ENCODE measurements around the gene LGR6.

DNA sequence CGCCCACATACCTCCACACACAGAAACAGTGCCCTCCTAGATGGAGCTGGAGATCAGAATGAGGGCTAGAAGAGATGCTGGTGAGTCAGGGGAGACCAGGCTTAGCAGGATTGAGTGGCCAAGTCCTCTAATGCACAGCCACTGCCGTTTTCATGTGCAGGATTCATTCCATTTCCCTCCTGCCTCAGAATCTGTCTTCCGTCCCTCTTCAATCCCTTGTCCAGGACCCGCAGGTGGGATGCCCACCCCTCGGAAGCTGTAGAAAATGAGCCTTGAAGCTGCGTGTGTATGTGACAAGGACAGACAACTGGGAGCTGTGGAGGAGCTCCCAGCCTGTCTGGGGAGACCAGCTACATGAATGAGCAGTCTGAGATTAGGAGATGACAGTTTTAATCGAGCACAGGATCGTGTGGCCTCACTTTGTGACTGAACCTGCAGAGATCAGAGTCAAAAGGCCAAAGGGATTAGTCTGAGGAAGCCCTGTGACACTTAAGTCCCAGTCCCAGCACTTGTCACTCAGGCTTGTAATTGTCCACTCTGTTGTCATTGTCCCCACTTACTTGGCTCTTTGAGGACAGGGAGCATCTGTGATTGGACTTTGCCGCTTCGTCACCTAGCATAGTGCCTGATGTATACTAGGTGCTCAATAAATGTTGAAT, 22.0 kb downstream of the LGR6 start:
- TF ChIP-seq, protein P1, sequence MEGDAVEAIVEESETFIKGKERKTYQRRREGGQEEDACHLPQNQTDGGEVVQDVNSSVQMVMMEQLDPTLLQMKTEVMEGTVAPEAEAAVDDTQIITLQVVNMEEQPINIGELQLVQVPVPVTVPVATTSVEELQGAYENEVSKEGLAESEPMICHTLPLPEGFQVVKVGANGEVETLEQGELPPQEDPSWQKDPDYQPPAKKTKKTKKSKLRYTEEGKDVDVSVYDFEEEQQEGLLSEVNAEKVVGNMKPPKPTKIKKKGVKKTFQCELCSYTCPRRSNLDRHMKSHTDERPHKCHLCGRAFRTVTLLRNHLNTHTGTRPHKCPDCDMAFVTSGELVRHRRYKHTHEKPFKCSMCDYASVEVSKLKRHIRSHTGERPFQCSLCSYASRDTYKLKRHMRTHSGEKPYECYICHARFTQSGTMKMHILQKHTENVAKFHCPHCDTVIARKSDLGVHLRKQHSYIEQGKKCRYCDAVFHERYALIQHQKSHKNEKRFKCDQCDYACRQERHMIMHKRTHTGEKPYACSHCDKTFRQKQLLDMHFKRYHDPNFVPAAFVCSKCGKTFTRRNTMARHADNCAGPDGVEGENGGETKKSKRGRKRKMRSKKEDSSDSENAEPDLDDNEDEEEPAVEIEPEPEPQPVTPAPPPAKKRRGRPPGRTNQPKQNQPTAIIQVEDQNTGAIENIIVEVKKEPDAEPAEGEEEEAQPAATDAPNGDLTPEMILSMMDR (IDR thresholded peaks at IDR 0.05): no peak
- TF ChIP-seq EZH2 (IDR thresholded peaks at IDR 0.05; ENCODE audit: borderline replicate concordance, insufficient read depth, low read depth, low read length, poor library complexity, severe bottlenecking): no peak
